DOHH2 (cell line): ENCODE results near the gene TEX54.
"Not testable (repeated sequence)": the region's sequence is repeated elsewhere in the genome, so short reads cannot be mapped to it uniquely, and the experiment has no call there.

Source experiments
- H3F3A ChIP-seq: fragments of 200-600 bp; sonication (generic), shearing (Covaris generic); 2 replicates; pipeline ENCODE4 v1.6.0; 2016; ENCODE audit warnings: antibody characterized with exemption, mild to moderate bottlenecking; ENCODE audit not compliant: control insufficient read depth, insufficient read depth
- H3K27ac ChIP-seq: fragments of 200-600 bp; sonication (generic); 2 replicates; pipeline ENCODE4 v1.5.1; 2014; ENCODE audit warnings: low read depth, mild to moderate bottlenecking, low read length, moderate library complexity
- H3K27me3 ChIP-seq: fragments of 200-600 bp; sonication (generic); 2 replicates; pipeline ENCODE4 v1.6.1; 2014; ENCODE audit warnings: mild to moderate bottlenecking, low read length, mixed read lengths; ENCODE audit not compliant: control insufficient read depth
- H3K36me3 ChIP-seq: fragments of 200-600 bp; sonication (generic); 2 replicates; pipeline ENCODE4 v1.6.1; 2014; ENCODE audit warnings: mild to moderate bottlenecking, low read length, moderate library complexity, mixed read lengths; ENCODE audit not compliant: control insufficient read depth
- H3K4me1 ChIP-seq: fragments of 200-600 bp; sonication (generic); 2 replicates; pipeline ENCODE4 v1.6.1; 2014; ENCODE audit warnings: mild to moderate bottlenecking, low read length, mixed read lengths; ENCODE audit not compliant: control insufficient read depth
- H3K4me2 ChIP-seq: fragments of 200-600 bp; sonication (generic); 2 replicates; pipeline ENCODE4 v1.6.0; 2014; ENCODE audit warnings: mild to moderate bottlenecking, low read length, moderate library complexity
- H3K4me3 ChIP-seq: fragments of 200-600 bp; sonication (generic); 2 replicates; pipeline ENCODE4 v1.5.1; 2014; ENCODE audit warnings: mild to moderate bottlenecking, low read length, mixed read lengths
- H3K79me2 ChIP-seq: fragments of 200-600 bp; sonication (generic); 2 replicates; pipeline ENCODE4 v1.6.1; 2014; ENCODE audit warnings: mild to moderate bottlenecking, low read length, mixed read lengths; ENCODE audit not compliant: control insufficient read depth
- H3K9me2 ChIP-seq: fragments of 200-600 bp; sonication (generic); replicated peaks from 2 replicates; pipeline ENCODE4 v1.6.1; 2014; ENCODE audit warnings: mild to moderate bottlenecking, low read length, mixed read lengths; ENCODE audit not compliant: control insufficient read depth
- H3K9me3 ChIP-seq: fragments of 200-600 bp; sonication (generic); 2 replicates; pipeline ENCODE4 v1.6.1; 2014; ENCODE audit warnings: antibody characterized with exemption, low read length, mixed read lengths; ENCODE audit not compliant: control insufficient read depth, insufficient read depth
- H4K20me1 ChIP-seq: fragments of 200-600 bp; sonication (generic); 2 replicates; pipeline ENCODE4 v1.6.0; 2014; ENCODE audit warnings: low read depth, mild to moderate bottlenecking, antibody characterized with exemption, low read length, moderate library complexity; ENCODE audit not compliant: control insufficient read depth, insufficient read depth
- EZH2phosphoT487 ChIP-seq: fragments of 200-600 bp; sonication (generic); IDR thresholded peaks from 2 replicates; pipeline ENCODE4 v1.6.1; 2017; ENCODE audit warnings: borderline replicate concordance, mild to moderate bottlenecking, antibody characterized with exemption, low read length, moderate library complexity, mixed read lengths
- TF ChIP-seq, protein P1 (sequence below): fragments of 200-600 bp; sonication (generic); IDR thresholded peaks from one replicate; pipeline ENCODE4 v1.5.1; 2014; ENCODE audit warnings: antibody characterized with exemption, mild to moderate bottlenecking, low read depth, low read length; ENCODE audit not compliant: poor library complexity, severe bottlenecking

TEX54 gene

DNA sequence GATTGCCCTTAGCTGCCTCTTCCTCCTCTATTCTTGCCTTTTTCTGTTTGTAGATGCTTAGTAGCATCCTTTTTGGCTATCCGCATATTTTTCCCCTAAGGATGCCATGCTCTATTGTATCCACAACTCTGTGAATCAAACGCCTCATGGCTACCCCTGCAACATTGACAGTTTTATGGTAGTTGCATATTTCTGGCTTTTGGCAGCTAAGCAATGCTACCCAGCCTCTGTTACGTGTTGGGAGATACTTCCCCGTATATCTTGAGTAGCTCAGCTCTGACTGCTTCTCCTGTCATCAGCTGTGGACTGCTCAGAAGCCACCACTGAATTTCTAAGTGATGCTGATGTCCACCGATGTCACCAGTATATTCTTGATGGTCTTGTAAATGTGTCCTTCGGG lies 33.0 kb upstream of the TEX54 start:
- H3K27ac ChIP-seq, result no peak overlapping the region
- H3K9me2 ChIP-seq, result no peaks in the 10 kb centered on the region
- peaks cover 98% of the 10 kb centered on the region for H3K79me2 ChIP-seq
- no peaks in the 10 kb centered on the region for H3K27me3 ChIP-seq
- H3K9me3 ChIP-seq, result no peaks in the 10 kb centered on the region
- TF ChIP-seq EZH2phosphoT487, result no peak
- TF ChIP-seq, protein P1, sequence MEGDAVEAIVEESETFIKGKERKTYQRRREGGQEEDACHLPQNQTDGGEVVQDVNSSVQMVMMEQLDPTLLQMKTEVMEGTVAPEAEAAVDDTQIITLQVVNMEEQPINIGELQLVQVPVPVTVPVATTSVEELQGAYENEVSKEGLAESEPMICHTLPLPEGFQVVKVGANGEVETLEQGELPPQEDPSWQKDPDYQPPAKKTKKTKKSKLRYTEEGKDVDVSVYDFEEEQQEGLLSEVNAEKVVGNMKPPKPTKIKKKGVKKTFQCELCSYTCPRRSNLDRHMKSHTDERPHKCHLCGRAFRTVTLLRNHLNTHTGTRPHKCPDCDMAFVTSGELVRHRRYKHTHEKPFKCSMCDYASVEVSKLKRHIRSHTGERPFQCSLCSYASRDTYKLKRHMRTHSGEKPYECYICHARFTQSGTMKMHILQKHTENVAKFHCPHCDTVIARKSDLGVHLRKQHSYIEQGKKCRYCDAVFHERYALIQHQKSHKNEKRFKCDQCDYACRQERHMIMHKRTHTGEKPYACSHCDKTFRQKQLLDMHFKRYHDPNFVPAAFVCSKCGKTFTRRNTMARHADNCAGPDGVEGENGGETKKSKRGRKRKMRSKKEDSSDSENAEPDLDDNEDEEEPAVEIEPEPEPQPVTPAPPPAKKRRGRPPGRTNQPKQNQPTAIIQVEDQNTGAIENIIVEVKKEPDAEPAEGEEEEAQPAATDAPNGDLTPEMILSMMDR, result no peak
- no peak overlapping the region for H3K4me2 ChIP-seq
- peaks cover 22% of the 10 kb centered on the region for H3F3A ChIP-seq
- peaks cover 60% of the 10 kb centered on the region for H3K36me3 ChIP-seq
- no peak overlapping the region for H3K4me3 ChIP-seq
- peaks cover 29% of the 10 kb centered on the region for H4K20me1 ChIP-seq
- H3K4me1 ChIP-seq, result peaks cover 34% of the 10 kb centered on the region

DNA sequence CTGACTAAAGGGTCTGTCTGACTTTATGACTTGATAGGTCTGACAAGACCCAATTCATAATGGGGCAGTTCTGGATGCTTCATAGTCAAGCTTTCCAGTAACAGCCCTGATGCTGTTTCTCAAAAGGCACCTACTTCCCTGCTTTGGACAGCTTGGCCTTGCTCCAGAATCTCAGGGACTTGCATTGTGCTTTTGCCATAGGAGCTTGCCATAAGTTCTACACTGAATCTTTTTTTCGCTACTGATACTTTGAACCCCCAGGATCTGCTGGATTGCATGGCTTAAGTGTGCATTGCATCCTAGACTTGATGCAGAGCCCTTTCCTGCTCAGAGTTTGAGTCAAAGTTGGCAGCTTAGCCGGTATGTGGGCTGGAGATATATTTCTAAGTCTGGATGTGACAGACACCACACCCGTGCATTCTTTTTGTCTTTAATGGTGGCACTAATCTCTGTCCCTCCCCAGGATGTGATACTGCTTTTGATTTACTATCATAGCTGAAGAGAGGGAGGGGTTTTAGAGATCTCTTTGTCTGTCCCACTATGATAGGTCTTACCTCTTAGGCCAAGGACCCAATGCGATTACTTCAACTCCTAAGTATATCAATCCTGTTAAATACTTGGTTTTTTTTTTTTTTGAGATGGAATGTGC lies 31.2 kb upstream of the TEX54 start:
- Histone ChIP-seq H3K27ac (no peak overlapping the region), H4K20me1 (peaks cover 29% of the 10 kb centered on the region), H3K79me2 (peaks cover 100% of the 10 kb centered on the region), H3K27me3 (no peaks in the 10 kb centered on the region), H3K4me2 (peak overlapping the region; percentile 91; the same call in 1 of the 2 replicates), H3K4me3 (no peak overlapping the region), H3K36me3 (peaks cover 68% of the 10 kb centered on the region), H3K4me1 (peaks cover 48% of the 10 kb centered on the region), H3K9me2 (no peaks in the 10 kb centered on the region), H3F3A (peaks cover 24% of the 10 kb centered on the region), H3K9me3 (no peaks in the 10 kb centered on the region)
- TF ChIP-seq EZH2phosphoT487, result no peak
- TF ChIP-seq, protein P1, result no peak

DNA sequence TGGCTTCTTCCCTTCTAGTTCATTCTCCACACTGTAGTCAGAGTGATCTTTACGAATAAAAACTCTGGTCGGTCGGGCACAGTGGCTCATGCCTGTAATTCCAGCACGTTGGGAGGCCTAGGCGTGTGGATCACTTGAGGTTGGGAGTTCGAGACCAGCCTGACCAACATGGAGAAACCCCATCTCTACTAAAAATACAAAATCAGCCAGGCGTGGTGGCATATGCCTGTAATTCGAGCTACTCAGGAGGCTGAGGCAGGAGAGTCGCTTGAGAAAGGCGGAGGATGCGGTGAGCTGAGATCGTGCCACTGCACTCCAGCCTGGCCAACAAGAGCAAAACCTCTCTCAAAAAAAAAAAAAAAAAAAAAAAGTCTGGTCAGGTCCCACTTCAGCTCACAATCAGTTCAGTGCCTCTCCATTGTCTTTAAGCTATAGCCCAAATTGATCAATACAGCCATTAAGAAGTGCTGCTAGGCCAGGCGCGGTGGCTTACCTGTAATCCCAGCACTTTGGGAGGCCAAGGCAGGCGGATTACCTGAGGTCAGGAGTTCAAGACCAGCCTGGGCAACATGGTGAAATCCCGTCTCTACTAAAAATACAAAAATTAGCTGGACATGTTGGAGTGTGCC lies 29.0 kb upstream of the TEX54 start:
- H3K4me1 ChIP-seq, result peaks cover 54% of the 10 kb centered on the region
- H3K4me2 ChIP-seq, result peak overlapping the region; percentile 91
- peak overlapping the region; percentile 31 for H3K4me3 ChIP-seq
- H3K27ac ChIP-seq, result peak overlapping the region; percentile 50; the same call in 1 of the 2 replicates
- not testable (repeated sequence) for H3K9me3 ChIP-seq, H3K9me2 ChIP-seq, H3K27me3 ChIP-seq
- H3K79me2 ChIP-seq, result peaks cover 100% of the 10 kb centered on the region
- H3F3A ChIP-seq, result peaks cover 24% of the 10 kb centered on the region
- peaks cover 29% of the 10 kb centered on the region for H4K20me1 ChIP-seq
- H3K36me3 ChIP-seq, result peaks cover 74% of the 10 kb centered on the region
